H1 (cell line): Measurements from ENCODE around the gene PPM1D. TPM values are rescaled to one million over a fixed set of nuclear protein-coding genes. Genes with fewer than 3 reads are reported as not detected.

Experiments
- ASH2L ChIP-seq: fragments of 200-600, 300-600 bp; sonication (generic); IDR thresholded peaks from one replicate; pipeline ENCODE4 v1.7.1; 2017; ENCODE audit warnings: low read length
- EGR1 ChIP-seq: IDR thresholded peaks from 2 replicates; pipeline ENCODE4 v1.6.1; 2011; ENCODE audit warnings: low read depth, low read length, borderline replicate concordance
- FOSL1 ChIP-seq: IDR thresholded peaks from 2 replicates; pipeline ENCODE4 v1.6.1; 2011; ENCODE audit warnings: mild to moderate bottlenecking, low read depth, low read length, moderate library complexity; ENCODE audit not compliant: insufficient read depth
- NRF1 ChIP-seq: IDR thresholded peaks from 2 replicates; pipeline ENCODE4 v1.6.1; 2011; ENCODE audit warnings: mild to moderate bottlenecking, low read depth, low read length, improper control_type of control experiment
- RAD21 ChIP-seq, 2 experiments: IDR thresholded peaks in 1 of 2; conservative IDR thresholded peaks in 1 of 2; 2 replicates each; pipeline ENCODE4 v1.6.1; 2011; ENCODE audit warnings: low read depth in 2 of 2, low read length in 2 of 2, improper control_type of control experiment in 1 of 2, inconsistent platforms in 1 of 2, mild to moderate bottlenecking in 1 of 2, moderate library complexity in 1 of 2
- polyA plus RNA-seq, 7 experiments: library from polyadenylated mRNA; depleted of rRNA in 3 of 7; stranded (reverse) in 5 of 7; unstranded in 2 of 7; fragments of >200 nt in 5 of 7; fragments of 200-250 nt in 2 of 7; gene quantifications; 1 replicate in 5 of 7; 2 replicates in 1 of 7; 4 replicates in 1 of 7; pipeline versions ENCODE4 v1.2.1 to v1.2.3, GENCODE V29; 2011 to 2013; ENCODE audit warnings: missing spikeins in 2 of 7, mixed read lengths in 2 of 7
- total RNA-seq: library from RNA; stranded (reverse); fragmentation: NEBNext Ultra II Directional; extraction: Animal tissue kit (Norgen Biotek cat#: 25700); gene quantifications from 2 replicates; pipeline ENCODE4 v1.2.1, GENCODE V29; 2021

PPM1D gene
- total and polyA plus RNA-seq, 2 of the 8 experiments (the other 6 are each of a cell fraction or from before 2014, with no cell fraction given): 5.0 to 16.7 TPM

GRCh38 chr17:60653569-60653968, 53.6 kb downstream of the PPM1D start (continued):
- no peak for TF ChIP-seq FOSL1
- no peak for TF ChIP-seq RAD21 (IDR thresholded peaks at IDR 0.05 in 1 of 2, conservative IDR thresholded peaks at IDR 0.05 in 1 of 2; ENCODE audit: low read depth in 2 of 2, low read length in 2 of 2)
- no peak for TF ChIP-seq ASH2L
- no peak for TF ChIP-seq EGR1
- TF ChIP-seq NRF1: no peak
- TF ChIP-seq, all 59 proteins: peak for 0
